ENCODE data around the gene ENPP3.
"Not testable (repeated sequence)": the region's sequence is repeated elsewhere in the genome, so short reads cannot be mapped to it uniquely, and the experiment has no call there.

Gene ENPP3

GRCh38 chr6:131740161-131740560, 103.1 kb downstream of the ENPP3 start:
- DNase-seq = no peak

- DNase-seq = no peak
These were observed 104.7 kb downstream of the ENPP3 start for GRCh38 chr6:131741688-131742393.

- DNase-seq = no peak
These were observed 107.6 kb downstream of the ENPP3 start for GRCh38 chr6:131744432-131745287.

- no peak for DNase-seq
These were observed 108.4 kb downstream of the ENPP3 start for GRCh38 chr6:131745476-131745875.

- DNase-seq = no peak
These were observed 110.8 kb downstream of the ENPP3 start for GRCh38 chr6:131747821-131748353.

GRCh38 chr6:131749023-131749422, 111.9 kb downstream of the ENPP3 start:
- no peak for DNase-seq

- DNase-seq = not testable (repeated sequence)
These were observed 114.1 kb downstream of the ENPP3 start for GRCh38 chr6:131751012-131751715.

- no peak for DNase-seq
These were observed 117.0 kb downstream of the ENPP3 start for GRCh38 chr6:131754088-131754487.

- no peak for DNase-seq
These were observed 117.8 kb downstream of the ENPP3 start for GRCh38 chr6:131754715-131755567.

GRCh38 chr6:131755597-131755996, 118.5 kb downstream of the ENPP3 start:
- no peak for DNase-seq

- DNase-seq = no peak
These were observed 118.9 kb downstream of the ENPP3 start for GRCh38 chr6:131756039-131756438.

- no peak for DNase-seq
These were observed 121.8 kb downstream of the ENPP3 start for GRCh38 chr6:131758920-131759319.

GRCh38 chr6:131761060-131761761, 124.1 kb downstream of the ENPP3 start:
- DNase-seq = no peak

GRCh38 chr6:131761762-131762067, 124.6 kb downstream of the ENPP3 start:
- DNase-seq = no peak

- DNase-seq = no peak
These were observed 125.9 kb downstream of the ENPP3 start for GRCh38 chr6:131762984-131763383.

- DNase-seq = no peak
These were observed 126.6 kb downstream of the ENPP3 start for GRCh38 chr6:131763749-131764148.

GRCh38 chr6:131764350-131764749, 127.2 kb downstream of the ENPP3 start:
- DNase-seq = no peak

GRCh38 chr6:131765081-131765803, 128.1 kb downstream of the ENPP3 start:
- DNase-seq = no peak

- DNase-seq = no peak
These were observed 128.7 kb downstream of the ENPP3 start for GRCh38 chr6:131765804-131766135.

- DNase-seq = no peak
These were observed 129.5 kb downstream of the ENPP3 start for GRCh38 chr6:131766631-131767030.

GRCh38 chr6:131768964-131769363, 131.9 kb downstream of the ENPP3 start:
- no peak for DNase-seq
